Peyer's patch (tissue), 4 donors: ENCODE measurements around the gene TEX52. TPM values are rescaled to one million over a fixed set of nuclear protein-coding genes. Genes with fewer than 3 reads are reported as not detected.

Experiments
- DNase-seq, 3 donors: peaks; one replicate each; pipeline ENCODE4 v3.0.0-alpha.2; 2017 to 2019
- H3K27ac ChIP-seq, 4 donors: fragments of 200-600 bp; sonication (generic); one replicate each; pipeline ENCODE4 v1.5.1; 2016 to 2019
- H3K27me3 ChIP-seq, 2 donors: fragments of 200-600 bp; sonication (generic); one replicate each; pipeline ENCODE4 v1.5.1; 2019
- H3K36me3 ChIP-seq, 3 donors: fragments of 200-600 bp; sonication (generic); one replicate each; pipeline ENCODE4 v1.5.1; 2016 to 2019
- H3K4me1 ChIP-seq, 4 donors: fragments of 200-600 bp; sonication (generic); one replicate each; pipeline ENCODE4 v1.5.1; 2016 to 2019
- H3K4me3 ChIP-seq, 4 donors: fragments of 200-600 bp; sonication (generic); 1 replicate in 3 of 4; 2 replicates in 1 of 4; pipeline ENCODE4 v1.5.1; 2016 to 2019; ENCODE audit warnings: mild to moderate bottlenecking in 1 of 4
- H3K9me3 ChIP-seq, 4 donors: fragments of 200-600 bp; sonication (generic); one replicate each; pipeline ENCODE4 v1.5.1; 2016 to 2019; ENCODE audit warnings: mild to moderate bottlenecking in 1 of 4
- CTCF ChIP-seq, 6 experiments: fragments of 450-650 bp in 4 of 6; fragments of 200-600 bp in 2 of 6; sonication (generic) in 1 of 6; IDR thresholded peaks; one replicate each; pipeline ENCODE4 v1.5.1; 2017 to 2019; ENCODE audit warnings: antibody characterized with exemption in 6 of 6, mild to moderate bottlenecking in 3 of 6, moderate library complexity in 1 of 6
- POLR2A ChIP-seq, 2 donors: fragments of 450-650 bp; IDR thresholded peaks; one replicate each; pipeline ENCODE4 v1.5.1; 2017; ENCODE audit warnings: antibody characterized with exemption in 2 of 2, mild to moderate bottlenecking in 2 of 2, moderate library complexity in 2 of 2
- total RNA-seq, 4 donors: library from RNA; depleted of rRNA; stranded (reverse); fragments of >200 nt; gene quantifications; one replicate each; pipeline ENCODE4 v1.1.0, GENCODE V29; 2016

Gene TEX52
- total RNA-seq, 4 donors from 2014 or later = 2.3 TPM; not detected in 3

- no peaks in the 10 kb centered on the region for H3K27me3 ChIP-seq
- no peak for DNase-seq
- H3K4me1 ChIP-seq = peaks cover 0 to 23% (median 0%) of the 10 kb centered on the region in 4 donors
- H3K27ac ChIP-seq = peak overlapping the region in 3 of 4 donors; percentile 16 to 85 (median 76)
- no peak overlapping the region for H3K4me3 ChIP-seq
- no peaks in the 10 kb centered on the region for H3K9me3 ChIP-seq
- no peaks in the 10 kb centered on the region for H3K36me3 ChIP-seq
- no peak for TF ChIP-seq CTCF (IDR thresholded peaks at IDR 0.05)
- TF ChIP-seq POLR2A (IDR thresholded peaks at IDR 0.05) = no peak
These were observed 1.3 kb downstream of the TEX52 start for GRCh38 chr12:2855546-2855945.

GRCh38 chr12:2854669-2855453, 2.0 kb downstream of the TEX52 start:
- Histone ChIP-seq H3K27ac (peak overlapping the region in 3 of 4 donors; percentile 16 to 85 (median 76)), H3K4me1 (peaks cover 0 to 23% (median 0%) of the 10 kb centered on the region in 4 donors), H3K36me3 (no peaks in the 10 kb centered on the region), H3K4me3 (no peak overlapping the region), H3K9me3 (no peaks in the 10 kb centered on the region), H3K27me3 (no peaks in the 10 kb centered on the region)
- DNase-seq = peak in 2 of 3 donors; percentile 91 to 93
- TF ChIP-seq POLR2A (IDR thresholded peaks at IDR 0.05) (peak in 1 of 2 donors; percentile 12), CTCF (IDR thresholded peaks at IDR 0.05) (no peak)

- Histone ChIP-seq H3K27me3 (no peaks in the 10 kb centered on the region), H3K9me3 (no peaks in the 10 kb centered on the region)
These were observed 3.2 kb downstream of the TEX52 start for GRCh38 chr12:2853626-2854025.

GRCh38 chr12:2851931-2852330, 4.9 kb downstream of the TEX52 start:
- Histone ChIP-seq H3K9me3 (no peaks in the 10 kb centered on the region), H3K27ac (no peak overlapping the region), H3K36me3 (no peaks in the 10 kb centered on the region), H3K27me3 (no peaks in the 10 kb centered on the region), H3K4me3 (no peak overlapping the region), H3K4me1 (peaks cover 0 to 23% (median 0%) of the 10 kb centered on the region in 4 donors)
- DNase-seq = no peak
- TF ChIP-seq CTCF (IDR thresholded peaks at IDR 0.05) (no peak), POLR2A (IDR thresholded peaks at IDR 0.05) (no peak)

More at GRCh38 chr12:2853626-2854025, 3.2 kb downstream of the TEX52 start:
- TF ChIP-seq CTCF (IDR thresholded peaks at IDR 0.05) = peak in 5 of 6 experiments; percentile 8 to 77 (median 71)
- no peak for TF ChIP-seq POLR2A (IDR thresholded peaks at IDR 0.05)
- H3K36me3 ChIP-seq = no peaks in the 10 kb centered on the region
- DNase-seq = peak; percentile 28 to 86 (median 84)
- H3K4me3 ChIP-seq = no peak overlapping the region
- H3K4me1 ChIP-seq = peaks cover 0 to 23% (median 0%) of the 10 kb centered on the region in 4 donors
- H3K27ac ChIP-seq = no peak overlapping the region

- H3K4me1 ChIP-seq = no peaks in the 10 kb centered on the region
- no peak overlapping the region for H3K4me3 ChIP-seq
- no peaks in the 10 kb centered on the region for H3K9me3 ChIP-seq
- H3K27ac ChIP-seq = no peak overlapping the region
- DNase-seq = no peak
- H3K27me3 ChIP-seq = no peaks in the 10 kb centered on the region
- TF ChIP-seq CTCF (IDR thresholded peaks at IDR 0.05) = no peak
- no peak for TF ChIP-seq POLR2A (IDR thresholded peaks at IDR 0.05)
- peaks cover 0 to 5% (median 0%) of the 10 kb centered on the region in 3 donors for H3K36me3 ChIP-seq
These were observed 11.6 kb downstream of the TEX52 start for GRCh38 chr12:2845280-2845679.
